Brain microvascular endothelial cell (primary cell): Measurements from ENCODE around the gene TTF2.

Experiments
- DNase-seq: peaks from one replicate; pipeline ENCODE4 v3.0.0-alpha.2; 2020
- H3K27ac ChIP-seq: fragments of 250-450 bp; sonication (Bioruptor Pico); 2 replicates; pipeline ENCODE4 v1.5.1; 2020; ENCODE audit warnings: mild to moderate bottlenecking, moderate library complexity
- H3K27me3 ChIP-seq: fragments of 250-450 bp; sonication (Bioruptor Pico); replicated peaks from 2 replicates; pipeline ENCODE4 v1.5.1; 2020; ENCODE audit warnings: mild to moderate bottlenecking
- H3K36me3 ChIP-seq: fragments of 250-450 bp; sonication (Bioruptor Pico); replicated peaks from 2 replicates; pipeline ENCODE4 v1.5.1; 2020; ENCODE audit warnings: mild to moderate bottlenecking
- H3K4me3 ChIP-seq: 2 replicates; pipeline ENCODE4 v1.5.1; 2011; ENCODE audit warnings: low read depth, mild to moderate bottlenecking, control low read depth, low read length, moderate library complexity
- in situ Hi-C: cut with HindIII; loops from 2 replicates; pipeline ENCODE4 v1.10.0; 2017; ENCODE audit warnings: low sequenced_read_pairs, low pct_ligation_motif_present
- TF ChIP-seq, protein P1 (sequence below): IDR thresholded peaks from 2 replicates; pipeline ENCODE4 v1.5.1; 2011; ENCODE audit warnings: low read depth, mild to moderate bottlenecking, moderate library complexity, low read length, control low read depth, inconsistent platforms; ENCODE audit errors: missing control alignments

Gene TTF2

DNA sequence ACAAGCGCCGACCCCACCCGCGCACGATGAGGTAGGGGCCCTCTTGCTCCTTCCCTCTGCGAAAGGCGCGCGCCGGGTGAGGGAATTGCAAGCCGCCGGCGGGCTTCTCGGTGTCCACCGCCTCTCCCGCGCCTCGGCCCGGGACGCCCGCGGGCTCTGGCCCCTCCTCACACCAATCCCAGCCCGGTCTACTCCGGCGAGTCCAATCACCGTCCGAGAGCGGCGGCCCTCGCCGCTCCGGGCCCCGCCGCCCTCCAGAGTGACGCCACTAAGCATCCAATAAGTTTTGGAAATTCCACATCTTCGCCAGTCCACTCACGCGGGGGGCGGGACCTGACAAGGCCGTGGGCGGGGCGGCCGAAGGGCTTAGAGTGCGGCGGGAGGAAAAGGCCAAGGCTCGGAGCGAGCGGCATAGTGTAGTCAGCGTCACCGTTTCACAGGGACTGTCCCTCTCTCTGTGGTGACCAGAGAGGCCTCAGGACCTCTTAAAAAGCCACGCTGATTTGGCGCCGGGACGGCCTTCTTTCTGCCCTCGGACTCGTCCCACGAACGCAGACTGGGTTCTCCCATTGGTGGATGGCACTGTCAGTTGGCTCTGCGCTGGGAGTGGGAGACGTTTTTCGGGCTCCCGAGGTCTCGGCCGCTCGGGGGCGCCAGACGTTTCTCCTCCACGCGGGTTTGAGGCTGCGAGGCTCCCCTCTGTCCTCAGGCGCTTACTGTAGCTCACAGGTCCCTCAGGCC is 61.6 kb downstream of the TTF2 start, which contains the start of gene TRIM45:
Gene TRIM45 (minus strand): TSS at position 161 of the 741 bp plus-strand sequence. CDS start 548 bp downstream, outside the sequence.
- peak within 1 kb of the TSS; percentile 95 for H3K27ac ChIP-seq
- in situ Hi-C loops = loop anchor here (25.0 kb wide), 1 partner anchor 166 kb away; no protein-coding TSS in a partner anchor
- no peaks in the 10 kb centered on the region for H3K36me3 ChIP-seq
- H3K27me3 ChIP-seq = no peaks in the 10 kb centered on the region
- peak within 1 kb of the TSS; percentile 89 for H3K4me3 ChIP-seq
- TF ChIP-seq, protein P1, sequence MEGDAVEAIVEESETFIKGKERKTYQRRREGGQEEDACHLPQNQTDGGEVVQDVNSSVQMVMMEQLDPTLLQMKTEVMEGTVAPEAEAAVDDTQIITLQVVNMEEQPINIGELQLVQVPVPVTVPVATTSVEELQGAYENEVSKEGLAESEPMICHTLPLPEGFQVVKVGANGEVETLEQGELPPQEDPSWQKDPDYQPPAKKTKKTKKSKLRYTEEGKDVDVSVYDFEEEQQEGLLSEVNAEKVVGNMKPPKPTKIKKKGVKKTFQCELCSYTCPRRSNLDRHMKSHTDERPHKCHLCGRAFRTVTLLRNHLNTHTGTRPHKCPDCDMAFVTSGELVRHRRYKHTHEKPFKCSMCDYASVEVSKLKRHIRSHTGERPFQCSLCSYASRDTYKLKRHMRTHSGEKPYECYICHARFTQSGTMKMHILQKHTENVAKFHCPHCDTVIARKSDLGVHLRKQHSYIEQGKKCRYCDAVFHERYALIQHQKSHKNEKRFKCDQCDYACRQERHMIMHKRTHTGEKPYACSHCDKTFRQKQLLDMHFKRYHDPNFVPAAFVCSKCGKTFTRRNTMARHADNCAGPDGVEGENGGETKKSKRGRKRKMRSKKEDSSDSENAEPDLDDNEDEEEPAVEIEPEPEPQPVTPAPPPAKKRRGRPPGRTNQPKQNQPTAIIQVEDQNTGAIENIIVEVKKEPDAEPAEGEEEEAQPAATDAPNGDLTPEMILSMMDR = peak; percentile 92
- peak; percentile 96 for DNase-seq

DNA sequence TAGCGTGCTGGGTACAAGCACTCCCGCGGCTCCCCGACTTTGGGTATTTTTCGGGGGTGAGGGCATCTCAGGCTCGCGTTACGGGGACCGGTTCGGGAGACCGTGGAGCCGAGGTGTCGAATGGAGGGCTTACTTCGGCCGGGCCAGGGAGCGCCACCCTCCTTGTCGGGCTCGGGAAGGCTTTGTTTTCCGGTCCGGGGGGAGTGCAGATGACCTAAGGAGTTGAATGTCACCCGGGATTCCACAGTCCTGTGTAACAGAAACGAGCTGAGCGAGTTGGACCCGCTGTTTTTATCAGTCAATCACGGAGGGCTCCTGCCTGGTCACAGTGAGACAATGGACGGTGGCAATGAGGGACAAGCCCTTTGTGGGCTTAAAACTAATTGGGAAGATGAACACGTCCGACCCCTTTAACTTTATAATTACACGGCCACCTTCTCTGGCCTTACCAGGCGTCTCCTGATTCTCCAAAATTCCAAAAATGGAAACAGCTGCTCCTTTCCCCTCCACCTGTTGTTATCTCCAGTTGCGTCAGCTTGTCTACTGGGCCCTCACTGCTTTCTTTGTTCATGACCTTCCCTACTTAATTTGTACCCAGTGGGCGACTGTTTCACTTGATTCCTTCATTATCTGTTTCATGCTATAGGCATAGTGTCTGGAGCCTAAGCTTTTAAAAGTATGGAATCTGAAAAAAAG is 62.4 kb downstream of the TTF2 start:
- no peaks in the 10 kb centered on the region for H3K27me3 ChIP-seq
- TF ChIP-seq, protein P1 = no peak
- in situ Hi-C loops = loop anchor here (25.0 kb wide), 1 partner anchor 165 kb away; no protein-coding TSS in a partner anchor

DNA sequence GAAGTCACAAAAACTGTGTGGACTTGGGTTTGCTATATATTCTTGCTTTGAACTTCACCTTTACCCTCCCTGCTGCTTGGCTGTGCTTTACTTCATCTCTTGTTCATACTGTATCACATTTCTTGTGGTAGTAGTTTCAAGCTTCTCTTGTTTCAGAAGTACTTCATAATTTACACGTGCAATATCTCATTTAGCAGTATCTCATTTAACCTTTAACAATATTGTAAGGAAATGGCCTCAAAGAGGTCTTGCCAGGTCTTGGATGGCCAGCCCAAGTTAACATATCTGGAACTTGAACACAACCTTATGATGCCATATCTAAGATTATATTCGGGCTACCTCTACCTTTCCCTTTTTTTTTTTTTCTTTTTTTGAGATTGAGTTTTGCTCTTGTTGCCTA is 63.1 kb downstream of the TTF2 start:
- TF ChIP-seq, protein P1 = no peak
- in situ Hi-C loops = loop anchor here (25.0 kb wide), 1 partner anchor 164 kb away; no protein-coding TSS in a partner anchor
- H3K4me3 ChIP-seq = no peak overlapping the region
- no peaks in the 10 kb centered on the region for H3K27me3 ChIP-seq
- H3K36me3 ChIP-seq = no peaks in the 10 kb centered on the region
- H3K27ac ChIP-seq = no peak overlapping the region
- DNase-seq = no peak

More for the DNA sequence above, 62.4 kb downstream of the TTF2 start:
- DNase-seq = no peak
- Histone ChIP-seq H3K27ac (peak overlapping the region; percentile 95), H3K4me3 (peak overlapping the region; percentile 89), H3K36me3 (no peaks in the 10 kb centered on the region)

DNA sequence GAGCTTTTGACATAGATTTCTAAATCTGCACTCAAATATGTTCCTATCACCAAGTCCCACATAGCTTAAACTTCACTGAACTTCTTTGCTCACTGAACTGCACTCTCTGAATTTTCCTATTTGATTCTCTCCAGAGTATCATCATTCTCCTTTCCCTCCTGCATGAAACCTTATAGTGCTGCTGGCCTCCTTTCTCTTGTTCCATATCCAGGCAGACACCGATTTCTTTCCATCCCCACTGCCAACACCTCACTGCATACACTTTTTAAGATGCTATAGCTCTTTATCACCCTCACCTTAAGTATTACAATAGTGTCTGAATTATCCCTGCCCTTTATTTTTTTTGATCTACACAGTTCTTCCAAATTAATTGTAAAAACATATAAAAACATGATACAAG is 64.5 kb downstream of the TTF2 start:
- Histone ChIP-seq H3K27ac (no peak overlapping the region), H3K4me3 (no peak overlapping the region), H3K27me3 (no peaks in the 10 kb centered on the region), H3K36me3 (no peaks in the 10 kb centered on the region)
- no peak for DNase-seq
- TF ChIP-seq, protein P1 = no peak
- in situ Hi-C loops = loop anchor here (25.0 kb wide), 1 partner anchor 163 kb away; no protein-coding TSS in a partner anchor

DNA sequence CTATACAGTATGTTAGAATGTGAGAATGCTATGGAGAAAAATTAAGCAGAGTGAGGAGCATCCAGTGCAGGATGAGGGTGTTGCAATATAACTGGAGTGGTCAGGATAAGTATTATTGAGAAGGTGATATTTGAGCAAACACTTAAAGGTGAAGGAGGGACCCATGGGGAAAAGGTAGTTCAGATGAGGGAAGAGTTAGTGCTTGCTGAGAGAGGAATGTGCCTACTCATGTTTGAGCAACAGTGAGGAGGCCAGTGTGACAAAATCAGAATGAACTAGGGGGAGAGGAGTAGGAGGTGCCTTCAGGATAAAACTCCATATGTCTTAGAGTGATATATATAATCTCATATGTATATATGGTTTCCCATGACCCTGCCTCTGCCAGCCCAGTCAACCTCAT is 67.7 kb downstream of the TTF2 start:
- Histone ChIP-seq H3K27ac (no peak overlapping the region), H3K27me3 (no peaks in the 10 kb centered on the region), H3K4me3 (no peak overlapping the region), H3K36me3 (no peaks in the 10 kb centered on the region)
- TF ChIP-seq, protein P1 = no peak
- in situ Hi-C loops = no loop called here
- no peak for DNase-seq
